ENCODE results near the gene SLC26A11. TPM values are rescaled to one million over a fixed set of nuclear protein-coding genes. Genes with fewer than 3 reads are reported as not detected.

The SLC26A11 gene
- total and polyA plus RNA-seq, 2 donors (not counting 1 experiment from before 2014, with no cell fraction given), result 5.8 to 19.3 TPM

DNA sequence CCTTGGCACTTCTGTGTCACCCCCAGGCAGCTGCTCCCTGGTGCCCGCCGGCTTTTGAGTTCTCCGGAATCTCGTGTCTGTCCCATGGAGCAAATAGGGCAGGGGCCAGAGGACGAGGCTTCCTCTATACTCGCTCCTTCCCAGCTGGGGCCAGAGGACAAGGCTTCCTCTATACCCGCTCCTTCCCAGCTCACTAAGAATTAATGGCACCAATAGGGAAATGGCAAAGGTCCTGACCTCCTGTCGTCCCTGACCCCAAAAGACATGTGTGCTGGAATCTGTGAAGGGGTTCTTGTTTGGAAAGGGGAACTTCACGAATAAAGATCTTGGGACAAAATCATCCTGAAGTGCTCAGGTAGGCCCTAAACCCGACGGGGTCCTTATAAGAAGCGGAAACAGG is 7.7 kb upstream of the SLC26A11 start:
- H3K79me2 ChIP-seq (ENCODE audit: control insufficient read depth, insufficient read depth, low read length), result peaks cover 1% of the 10 kb centered on the region
- no peak overlapping the region for H3K4me3 ChIP-seq (replicated peaks in 1 of 4; ENCODE audit: control extremely low read depth in 1 of 4, insufficient read depth in 1 of 4, low read depth in 3 of 4, low read length in 4 of 4)
- no peaks in the 10 kb centered on the region for H3K9me3 ChIP-seq (ENCODE audit: control insufficient read depth, insufficient read depth, low read depth, low read length)
- H3K4me2 ChIP-seq (ENCODE audit: extremely low read depth, insufficient read depth, low read length), result no peak overlapping the region
- H3K9ac ChIP-seq (ENCODE audit: insufficient read depth, low read length), result no peak overlapping the region
- TF ChIP-seq, protein P1, sequence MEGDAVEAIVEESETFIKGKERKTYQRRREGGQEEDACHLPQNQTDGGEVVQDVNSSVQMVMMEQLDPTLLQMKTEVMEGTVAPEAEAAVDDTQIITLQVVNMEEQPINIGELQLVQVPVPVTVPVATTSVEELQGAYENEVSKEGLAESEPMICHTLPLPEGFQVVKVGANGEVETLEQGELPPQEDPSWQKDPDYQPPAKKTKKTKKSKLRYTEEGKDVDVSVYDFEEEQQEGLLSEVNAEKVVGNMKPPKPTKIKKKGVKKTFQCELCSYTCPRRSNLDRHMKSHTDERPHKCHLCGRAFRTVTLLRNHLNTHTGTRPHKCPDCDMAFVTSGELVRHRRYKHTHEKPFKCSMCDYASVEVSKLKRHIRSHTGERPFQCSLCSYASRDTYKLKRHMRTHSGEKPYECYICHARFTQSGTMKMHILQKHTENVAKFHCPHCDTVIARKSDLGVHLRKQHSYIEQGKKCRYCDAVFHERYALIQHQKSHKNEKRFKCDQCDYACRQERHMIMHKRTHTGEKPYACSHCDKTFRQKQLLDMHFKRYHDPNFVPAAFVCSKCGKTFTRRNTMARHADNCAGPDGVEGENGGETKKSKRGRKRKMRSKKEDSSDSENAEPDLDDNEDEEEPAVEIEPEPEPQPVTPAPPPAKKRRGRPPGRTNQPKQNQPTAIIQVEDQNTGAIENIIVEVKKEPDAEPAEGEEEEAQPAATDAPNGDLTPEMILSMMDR (conservative IDR thresholded peaks at IDR 0.05 in 1 of 2, IDR thresholded peaks at IDR 0.05 in 1 of 2; ENCODE audit: low read depth in 1 of 2, low read length in 2 of 2), result no peak
- TF ChIP-seq EZH2 (IDR thresholded peaks at IDR 0.05; ENCODE audit: low read length, missing control alignments), result no peak
- no peaks in the 10 kb centered on the region for H4K20me1 ChIP-seq (ENCODE audit: control insufficient read depth, extremely low read depth, insufficient read depth, low read length)
- H3K27ac ChIP-seq (ENCODE audit: insufficient read depth, low read length), result no peak overlapping the region
- no peak overlapping the region for H2AFZ ChIP-seq (ENCODE audit: low read length)
- no peaks in the 10 kb centered on the region for H3K4me1 ChIP-seq (ENCODE audit: control insufficient read depth, extremely low read depth, insufficient read depth, low read length)
- no peak for DNase-seq (ENCODE audit: low read depth in 2 of 2)
- H3K27me3 ChIP-seq (ENCODE audit: control insufficient read depth, insufficient read depth, low read length), result no peaks in the 10 kb centered on the region
- H3K36me3 ChIP-seq (ENCODE audit: control insufficient read depth, insufficient read depth, low read length), result peaks cover 37% of the 10 kb centered on the region

DNA sequence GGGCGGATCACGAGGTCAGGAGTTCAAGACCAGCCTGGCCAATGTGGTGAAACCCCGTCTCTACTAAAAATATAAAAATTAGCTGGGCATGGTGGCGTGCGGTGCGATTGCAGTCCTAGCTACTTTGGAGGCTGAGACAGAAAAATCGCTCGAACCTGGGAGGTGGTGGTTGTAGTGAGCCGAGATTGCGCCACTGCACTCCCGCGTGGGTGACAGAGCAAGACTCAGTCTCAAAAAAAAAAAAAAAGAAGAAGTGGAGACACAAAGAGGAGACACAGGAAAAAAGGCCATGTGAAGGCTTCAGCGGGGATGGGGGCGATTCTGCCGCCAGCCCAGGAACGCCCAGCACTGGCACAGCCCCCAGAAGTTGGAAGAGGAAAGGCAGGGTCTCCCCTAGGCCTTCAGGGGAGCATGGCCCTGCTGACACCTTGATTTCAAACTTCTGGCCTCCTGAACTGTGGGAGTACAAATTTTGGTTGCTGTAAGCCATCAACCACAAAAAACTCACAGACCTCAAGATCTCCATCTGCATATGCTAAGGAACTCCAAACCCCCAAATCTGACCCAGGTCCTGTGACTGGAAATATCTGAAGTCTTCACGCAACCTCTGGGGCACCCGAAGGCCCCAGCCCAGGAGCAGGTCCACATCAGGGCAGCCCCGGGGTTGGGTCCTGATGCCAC is 7.1 kb upstream of the SLC26A11 start:
- peaks cover 41% of the 10 kb centered on the region for H3K36me3 ChIP-seq (ENCODE audit: control insufficient read depth, insufficient read depth, low read length)
- TF ChIP-seq EZH2 (IDR thresholded peaks at IDR 0.05; ENCODE audit: low read length, missing control alignments), result no peak
- TF ChIP-seq, protein P1 (conservative IDR thresholded peaks at IDR 0.05 in 1 of 2, IDR thresholded peaks at IDR 0.05 in 1 of 2; ENCODE audit: low read depth in 1 of 2, low read length in 2 of 2), result no peak

DNA sequence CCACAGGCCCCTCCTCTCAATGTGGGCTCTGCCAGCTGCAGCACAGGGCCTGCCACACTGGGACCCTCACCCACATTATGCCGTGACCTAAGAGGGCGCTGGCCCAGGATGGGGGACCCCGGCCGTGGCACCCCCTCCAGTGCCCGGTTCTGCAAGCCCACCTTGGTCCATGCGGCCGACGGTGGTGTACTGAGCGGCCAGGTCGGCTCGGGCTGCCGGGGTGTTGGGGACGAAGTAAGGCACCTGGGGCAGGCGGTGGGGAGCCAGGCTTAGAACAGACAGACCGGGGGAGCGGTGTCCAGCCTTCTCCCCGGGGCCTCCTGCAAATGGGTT is 6.6 kb upstream of the SLC26A11 start:
- H3K4me2 ChIP-seq (ENCODE audit: extremely low read depth, insufficient read depth, low read length), result no peak overlapping the region
- H3K79me2 ChIP-seq (ENCODE audit: control insufficient read depth, insufficient read depth, low read length), result peaks cover 8% of the 10 kb centered on the region
- no peaks in the 10 kb centered on the region for H3K4me1 ChIP-seq (ENCODE audit: control insufficient read depth, extremely low read depth, insufficient read depth, low read length)
- H2AFZ ChIP-seq (ENCODE audit: low read length), result no peak overlapping the region
- no peak for TF ChIP-seq EZH2 (IDR thresholded peaks at IDR 0.05; ENCODE audit: low read length, missing control alignments)
- TF ChIP-seq, protein P1 (conservative IDR thresholded peaks at IDR 0.05 in 1 of 2, IDR thresholded peaks at IDR 0.05 in 1 of 2; ENCODE audit: low read depth in 1 of 2, low read length in 2 of 2), result no peak
- no peak overlapping the region for H3K27ac ChIP-seq (ENCODE audit: insufficient read depth, low read length)
- no peak for DNase-seq (ENCODE audit: low read depth in 2 of 2)
- H3K4me3 ChIP-seq (replicated peaks in 1 of 4; ENCODE audit: control extremely low read depth in 1 of 4, insufficient read depth in 1 of 4, low read depth in 3 of 4, low read length in 4 of 4), result no peak overlapping the region
- no peaks in the 10 kb centered on the region for H4K20me1 ChIP-seq (ENCODE audit: control insufficient read depth, extremely low read depth, insufficient read depth, low read length)
- no peaks in the 10 kb centered on the region for H3K9me3 ChIP-seq (ENCODE audit: control insufficient read depth, insufficient read depth, low read depth, low read length)
- H3K27me3 ChIP-seq (ENCODE audit: control insufficient read depth, insufficient read depth, low read length), result no peaks in the 10 kb centered on the region
- H3K36me3 ChIP-seq (ENCODE audit: control insufficient read depth, insufficient read depth, low read length), result peaks cover 42% of the 10 kb centered on the region
- no peak overlapping the region for H3K9ac ChIP-seq (ENCODE audit: insufficient read depth, low read length)

More for the DNA sequence above, 7.1 kb upstream of the SLC26A11 start:
- no peaks in the 10 kb centered on the region for H3K9me3 ChIP-seq (ENCODE audit: control insufficient read depth, insufficient read depth, low read depth, low read length)
- DNase-seq (ENCODE audit: low read depth in 2 of 2), result no peak
- H3K4me1 ChIP-seq (ENCODE audit: control insufficient read depth, extremely low read depth, insufficient read depth, low read length), result no peaks in the 10 kb centered on the region
- no peaks in the 10 kb centered on the region for H4K20me1 ChIP-seq (ENCODE audit: control insufficient read depth, extremely low read depth, insufficient read depth, low read length)
- peaks cover 4% of the 10 kb centered on the region for H3K79me2 ChIP-seq (ENCODE audit: control insufficient read depth, insufficient read depth, low read length)
- H3K9ac ChIP-seq (ENCODE audit: insufficient read depth, low read length), result no peak overlapping the region
- H3K27me3 ChIP-seq (ENCODE audit: control insufficient read depth, insufficient read depth, low read length), result no peaks in the 10 kb centered on the region
- no peak overlapping the region for H2AFZ ChIP-seq (ENCODE audit: low read length)
- no peak overlapping the region for H3K27ac ChIP-seq (ENCODE audit: insufficient read depth, low read length)
- H3K4me2 ChIP-seq (ENCODE audit: extremely low read depth, insufficient read depth, low read length), result no peak overlapping the region
- H3K4me3 ChIP-seq (replicated peaks in 1 of 4; ENCODE audit: control extremely low read depth in 1 of 4, insufficient read depth in 1 of 4, low read depth in 3 of 4, low read length in 4 of 4), result no peak overlapping the region
